Endothelial cell of umbilical vein (primary cell): Measurements from ENCODE around the gene AURKAIP1. TPM values are rescaled to one million over a fixed set of nuclear protein-coding genes. Genes with fewer than 3 reads are reported as not detected.

Experiments used
- BruUV-seq: library from RNA; stranded (reverse); fragments of 400-500 nt; replicated peaks from 2 replicates; lab custom pipeline; 2021; lab: Mats Ljungman, UMichigan
- CTCF ChIA-PET: fragments of 300-600, 350-600 bp; sonication (Branson Sonifier 250); formaldehyde crosslinking; loops from one replicate; lab custom pipeline; 2021; ENCODE audit warnings: antibody characterized with exemption, inconsistent platforms; lab: Charles Lee
- POLR2A ChIA-PET: fragments of 300-600, 350-600 bp; sonication (Branson Sonifier 250); formaldehyde crosslinking; loops from one replicate; lab custom pipeline; 2021; ENCODE audit warnings: antibody characterized with exemption, inconsistent platforms; lab: Charles Lee
- DNase-seq: peaks from one replicate; pipeline ENCODE4 v3.0.0-alpha.2; 2011; ENCODE audit warnings: low read depth, low spot score
- FAIRE-seq: peaks from 2 replicates; lab custom pipeline; 2011; peaks lifted over from hg19 to GRCh38; lab: Jason Lieb, UNC
- H2AFZ ChIP-seq: 2 replicates; pipeline ENCODE4 v1.6.0; 2012; ENCODE audit warnings: low read depth, low read length, control low read depth, inconsistent platforms
- H3K27ac ChIP-seq: 2 replicates; pipeline ENCODE4 v1.5.1; 2011; ENCODE audit warnings: low read depth, mild to moderate bottlenecking, control low read depth, low read length, moderate library complexity; ENCODE audit not compliant: insufficient read depth
- H3K27me3 ChIP-seq, 2 experiments: 2 replicates each; pipeline versions ENCODE4 v1.6.0 to v1.6.1; 2011; ENCODE audit warnings: low read length in 2 of 2, mixed read lengths in 1 of 2; ENCODE audit not compliant: control insufficient read depth in 2 of 2, insufficient read depth in 2 of 2
- H3K36me3 ChIP-seq, 2 experiments: 2 replicates in 1 of 2; 3 replicates in 1 of 2; pipeline ENCODE4 v1.5.1; 2011; ENCODE audit warnings: low read length in 2 of 2, mild to moderate bottlenecking in 1 of 2, moderate library complexity in 1 of 2; ENCODE audit not compliant: control insufficient read depth in 2 of 2, insufficient read depth in 2 of 2; ENCODE audit errors: extremely low read depth in 1 of 2
- H3K4me1 ChIP-seq: 3 replicates; pipeline ENCODE4 v1.5.1; 2011; ENCODE audit warnings: mild to moderate bottlenecking, low read length; ENCODE audit not compliant: control insufficient read depth, insufficient read depth; ENCODE audit errors: extremely low read depth
- H3K4me2 ChIP-seq: 2 replicates; pipeline ENCODE4 v1.6.1; 2011; ENCODE audit warnings: low read length, control low read depth, mixed read lengths; ENCODE audit not compliant: insufficient read depth
- H3K4me3 ChIP-seq, 3 experiments: fragments of 200-600 bp in 1 of 3; sonication (generic), shearing (Covaris generic) in 1 of 3; replicated peaks in 1 of 3; 2 replicates each; pipeline ENCODE4 v1.5.1; 2011 to 2016; ENCODE audit warnings: control low read depth in 3 of 3, low read length in 3 of 3, mild to moderate bottlenecking in 2 of 3, inconsistent platforms in 1 of 3, low read depth in 1 of 3, moderate library complexity in 1 of 3; ENCODE audit not compliant: insufficient read depth in 1 of 3
- H3K79me2 ChIP-seq: 2 replicates; pipeline ENCODE4 v1.6.0; 2012; ENCODE audit warnings: low read length, inconsistent platforms; ENCODE audit not compliant: control insufficient read depth, insufficient read depth
- H3K9ac ChIP-seq: replicated peaks from 2 replicates; pipeline ENCODE3; 2011; ENCODE audit warnings: low read length, control low read depth; ENCODE audit not compliant: insufficient read depth; ENCODE audit errors: extremely low read depth
- H3K9me1 ChIP-seq: replicated peaks from 3 replicates; pipeline ENCODE4 v1.6.0; 2011; ENCODE audit warnings: mild to moderate bottlenecking, low read length; ENCODE audit not compliant: control insufficient read depth, insufficient read depth; ENCODE audit errors: extremely low read depth
- H3K9me3 ChIP-seq: replicated peaks from 2 replicates; pipeline ENCODE4 v1.5.1; 2012; ENCODE audit warnings: low read length, inconsistent platforms; ENCODE audit not compliant: control insufficient read depth, insufficient read depth
- H4K20me1 ChIP-seq: replicated peaks from 2 replicates; pipeline ENCODE3; 2011; ENCODE audit warnings: mild to moderate bottlenecking, low read length; ENCODE audit not compliant: control insufficient read depth, insufficient read depth; ENCODE audit errors: extremely low read depth
- EZH2 ChIP-seq: IDR thresholded peaks from 2 replicates; pipeline ENCODE4 v1.6.1; 2012; ENCODE audit warnings: borderline replicate concordance, low read depth, mild to moderate bottlenecking, moderate library complexity, low read length, inconsistent platforms; ENCODE audit not compliant: severe bottlenecking
- FOS ChIP-seq: IDR thresholded peaks from 2 replicates; pipeline ENCODE4 v1.6.1; 2011; ENCODE audit warnings: mild to moderate bottlenecking, low read length, moderate library complexity, borderline replicate concordance; ENCODE audit not compliant: insufficient read depth
- GATA2 ChIP-seq: IDR thresholded peaks from 2 replicates; pipeline ENCODE4 v1.7.0; 2011; ENCODE audit warnings: low read depth, mild to moderate bottlenecking, moderate library complexity, mixed read lengths, low read length; ENCODE audit not compliant: insufficient read length, insufficient read depth
- JUN ChIP-seq: IDR thresholded peaks from 2 replicates; pipeline ENCODE4 v1.6.1; 2011; ENCODE audit warnings: borderline replicate concordance, low read depth; ENCODE audit not compliant: insufficient read length, insufficient read depth
- MYC ChIP-seq: IDR thresholded peaks from one replicate; pipeline ENCODE4 v1.6.1; 2011; ENCODE audit warnings: mild to moderate bottlenecking, low read depth, low read length
- POLR2A ChIP-seq: IDR thresholded peaks from 2 replicates; pipeline ENCODE4 v1.6.1; 2012; ENCODE audit warnings: low read depth, mild to moderate bottlenecking, control low read depth, low read length
- POLR2AphosphoS5 ChIP-seq: IDR thresholded peaks from 2 replicates; pipeline ENCODE4 v1.6.1; 2012; ENCODE audit warnings: low read depth, mild to moderate bottlenecking, control low read depth, low read length, moderate library complexity; ENCODE audit not compliant: insufficient read depth
- dilution Hi-C: fragments of 300-500 bp; cut with MboI; formaldehyde crosslinking; loops from one replicate; pipeline ENCODE4 v1.15.0; 2019; ENCODE audit warnings: low sequenced_read_pairs; ENCODE audit not compliant: extremely low pct_ligation_motif_present
- intact Hi-C: fragments of 100-400 bp; cut with micrococcal nuclease; formaldehyde crosslinking; loops from one replicate; pipeline ENCODE4 v1.10.0; 2022
- polyA plus RNA-seq, 4 experiments: library from polyadenylated mRNA; depleted of rRNA in 3 of 4; stranded (reverse) in 3 of 4; unstranded in 1 of 4; fragments of >200 nt; gene quantifications; 2 replicates each; pipeline versions ENCODE4 v1.2.1 to v1.2.3, GENCODE V29; 2011 to 2012; ENCODE audit warnings: missing spikeins in 1 of 4
- total RNA-seq: library from RNA; stranded (reverse); gene quantifications from 2 replicates; pipeline ENCODE4 v1.2.3, GENCODE V29; 2021
- TF ChIP-seq, protein P1 (sequence below), 2 donors: IDR thresholded peaks; 1 replicate in 1 of 2; 2 replicates in 1 of 2; pipeline ENCODE4 v1.5.1; 2011; ENCODE audit warnings: low read length in 2 of 2, mild to moderate bottlenecking in 2 of 2, moderate library complexity in 2 of 2, control low read depth in 1 of 2, inconsistent platforms in 1 of 2, low read depth in 1 of 2; ENCODE audit not compliant: insufficient read depth in 1 of 2; ENCODE audit errors: extremely low read depth in 1 of 2
- TF ChIP-seq, protein P2 (sequence below): IDR thresholded peaks from 2 replicates; pipeline ENCODE4 v1.6.1; 2011; ENCODE audit not compliant: insufficient read depth, insufficient read length

Gene AURKAIP1
- total and polyA plus RNA-seq, 2 donors (not counting 3 experiments of a cell fraction or from before 2014, with no cell fraction given): 73.3 to 151 TPM

DNA sequence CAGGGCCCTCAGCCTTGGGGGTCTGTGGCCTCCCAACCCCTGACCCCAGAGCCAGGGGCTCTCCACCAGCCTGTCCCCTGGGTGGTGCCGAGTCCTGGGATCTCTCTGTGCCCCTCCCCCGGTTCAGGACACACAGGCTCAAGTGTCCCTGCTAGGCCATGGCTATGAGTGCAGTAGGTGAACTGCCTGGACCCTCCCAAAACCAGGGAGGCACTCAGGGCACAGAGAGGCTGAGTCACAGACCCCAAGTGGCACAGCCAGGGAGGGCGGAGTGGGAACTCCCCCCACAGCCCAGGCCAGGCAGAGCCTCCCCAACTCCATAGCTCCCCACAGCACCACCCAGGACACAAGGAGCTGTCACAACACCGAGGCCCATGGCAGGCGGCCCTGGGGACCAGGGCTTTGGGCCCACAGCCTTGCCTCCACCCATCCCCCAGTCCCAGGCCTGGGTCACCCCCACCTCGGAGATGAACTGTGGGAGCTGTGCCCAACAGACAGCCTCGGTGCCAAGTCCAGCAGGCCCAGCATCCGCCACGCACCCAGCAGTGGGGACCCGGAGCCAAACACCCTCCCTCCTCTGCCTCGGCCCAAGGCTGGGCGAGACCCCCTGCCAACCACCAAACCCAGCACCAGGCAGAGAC, 29.0 kb downstream of the AURKAIP1 start:
- Histone ChIP-seq H3K4me3 (no peak overlapping the region), H3K9me3 (no peaks in the 10 kb centered on the region), H3K27me3 (no peaks in the 10 kb centered on the region), H3K9ac (no peak overlapping the region), H2AFZ (no peak overlapping the region), H4K20me1 (no peaks in the 10 kb centered on the region), H3K36me3 (peaks cover 0 to 5% of the 10 kb centered on the region in 2 experiments), H3K4me1 (peaks cover 10% of the 10 kb centered on the region), H3K79me2 (peaks cover 33% of the 10 kb centered on the region), H3K9me1 (no peaks in the 10 kb centered on the region), H3K4me2 (no peak overlapping the region), H3K27ac (no peak overlapping the region)
- no TSS peak for BruUV-seq
- TF ChIP-seq FOS (no peak), JUN (no peak), EZH2 (no peak), POLR2AphosphoS5 (no peak), MYC (no peak), POLR2A (no peak), GATA2 (no peak)
- TF ChIP-seq, protein P1, sequence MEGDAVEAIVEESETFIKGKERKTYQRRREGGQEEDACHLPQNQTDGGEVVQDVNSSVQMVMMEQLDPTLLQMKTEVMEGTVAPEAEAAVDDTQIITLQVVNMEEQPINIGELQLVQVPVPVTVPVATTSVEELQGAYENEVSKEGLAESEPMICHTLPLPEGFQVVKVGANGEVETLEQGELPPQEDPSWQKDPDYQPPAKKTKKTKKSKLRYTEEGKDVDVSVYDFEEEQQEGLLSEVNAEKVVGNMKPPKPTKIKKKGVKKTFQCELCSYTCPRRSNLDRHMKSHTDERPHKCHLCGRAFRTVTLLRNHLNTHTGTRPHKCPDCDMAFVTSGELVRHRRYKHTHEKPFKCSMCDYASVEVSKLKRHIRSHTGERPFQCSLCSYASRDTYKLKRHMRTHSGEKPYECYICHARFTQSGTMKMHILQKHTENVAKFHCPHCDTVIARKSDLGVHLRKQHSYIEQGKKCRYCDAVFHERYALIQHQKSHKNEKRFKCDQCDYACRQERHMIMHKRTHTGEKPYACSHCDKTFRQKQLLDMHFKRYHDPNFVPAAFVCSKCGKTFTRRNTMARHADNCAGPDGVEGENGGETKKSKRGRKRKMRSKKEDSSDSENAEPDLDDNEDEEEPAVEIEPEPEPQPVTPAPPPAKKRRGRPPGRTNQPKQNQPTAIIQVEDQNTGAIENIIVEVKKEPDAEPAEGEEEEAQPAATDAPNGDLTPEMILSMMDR (IDR thresholded peaks at IDR 0.05; ENCODE audit: extremely low read depth in 1 of 2, insufficient read depth in 1 of 2, low read depth in 1 of 2, low read length in 2 of 2): no peak
- TF ChIP-seq, protein P2, sequence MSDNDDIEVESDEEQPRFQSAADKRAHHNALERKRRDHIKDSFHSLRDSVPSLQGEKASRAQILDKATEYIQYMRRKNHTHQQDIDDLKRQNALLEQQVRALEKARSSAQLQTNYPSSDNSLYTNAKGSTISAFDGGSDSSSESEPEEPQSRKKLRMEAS: no peak
- intact Hi-C loops: no loop called here
- ChIA-PET POLR2A (no interaction called here), CTCF (interaction anchor here (0.6 to 2.0 kb wide), 3 partner anchors 26 to 123 kb away, joined by 3 to 6 read pairs (median 4); no protein-coding TSS in a partner anchor)
- FAIRE-seq (no peak), DNase-seq (no peak)
- dilution Hi-C loops: no loop called here
